ENCODE results near the gene TAAR2. TPM values are rescaled to one million over a fixed set of nuclear protein-coding genes. Genes with fewer than 3 reads are reported as not detected.
"Not testable (repeated sequence)": the region's sequence is repeated elsewhere in the genome, so short reads cannot be mapped to it uniquely, and the experiment has no call there.

The TAAR2 gene
- total RNA-seq, 6 experiments from 2014 or later = not detected

GRCh38 chr6:132611616-132612015 lies 12.5 kb downstream of the TAAR2 start:
- Histone ChIP-seq H3K27me3 (no peaks in the 10 kb centered on the region), H3K36me3 (no peaks in the 10 kb centered on the region), H3K27ac (peak overlapping the region in 1 of 3 donors; percentile 45), H3K4me1 (peaks cover 0 to 5% (median 4%) of the 10 kb centered on the region in 4 donors), H3K4me3 (no peak overlapping the region), H3K9me3 (no peaks in the 10 kb centered on the region)
- no peak for DNase-seq
- no peak for ATAC-seq
- WGBS (ENCODE audit: insufficient coverage, low coverage, low lambda C conversion rate, missing lambda C conversion rate) = 90% methylated on average over 2 of the region's 2 CpGs
- intact Hi-C loops (cut with DNase I) = no loop called here
- TF ChIP-seq CTCF (IDR thresholded peaks at IDR 0.05) (no peak), POLR2A (IDR thresholded peaks at IDR 0.05) (no peak)

DNA sequence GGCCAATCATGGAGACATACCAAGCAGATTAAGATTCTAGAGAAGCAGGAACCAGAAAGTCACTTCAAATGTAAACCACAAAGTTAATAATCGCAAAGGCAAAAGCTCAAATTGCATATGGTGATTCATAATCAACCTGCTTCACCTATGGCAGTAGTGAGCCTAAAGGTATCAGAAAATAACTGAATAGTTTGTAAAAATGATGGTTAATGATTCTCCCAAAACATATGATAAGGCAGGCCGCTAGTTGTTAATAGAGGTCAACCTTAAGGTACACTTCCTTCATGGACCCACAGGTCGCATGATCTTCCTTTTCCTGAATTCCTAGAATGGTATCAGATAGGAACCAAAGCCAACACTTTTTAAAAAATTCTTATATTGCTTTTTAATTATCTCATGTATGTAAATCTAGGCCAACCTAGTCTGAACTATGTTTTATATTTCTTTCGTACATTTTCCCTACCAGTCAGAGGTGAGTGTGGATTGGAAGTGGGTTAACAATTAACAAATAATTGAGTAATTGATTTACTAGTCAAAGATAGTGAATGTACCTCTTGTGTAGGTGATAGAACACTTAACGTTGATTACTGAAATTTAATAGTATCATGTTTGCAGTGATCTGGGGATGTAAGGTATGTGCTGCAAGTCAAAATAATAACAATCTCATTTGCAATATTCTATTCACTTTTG lies 16.4 kb downstream of the TAAR2 start:
- Histone ChIP-seq H3K27me3 (no peaks in the 10 kb centered on the region), H3K27ac (peak overlapping the region; percentile 45 to 62 (median 47)), H3K4me1 (peaks cover 0 to 4% (median 4%) of the 10 kb centered on the region in 4 donors), H3K4me3 (no peak overlapping the region), H3K36me3 (no peaks in the 10 kb centered on the region), H3K9me3 (no peaks in the 10 kb centered on the region)
- TF ChIP-seq CTCF (IDR thresholded peaks at IDR 0.05) (no peak), POLR2A (IDR thresholded peaks at IDR 0.05) (no peak)
- intact Hi-C loops (cut with DNase I) = no loop called here
- ATAC-seq (peak; percentile 53 to 77 (median 70)), DNase-seq (no peak)
- 32% methylated on average over 5 of the region's 5 CpGs for WGBS (ENCODE audit: insufficient coverage, low coverage, low lambda C conversion rate, missing lambda C conversion rate)

DNA sequence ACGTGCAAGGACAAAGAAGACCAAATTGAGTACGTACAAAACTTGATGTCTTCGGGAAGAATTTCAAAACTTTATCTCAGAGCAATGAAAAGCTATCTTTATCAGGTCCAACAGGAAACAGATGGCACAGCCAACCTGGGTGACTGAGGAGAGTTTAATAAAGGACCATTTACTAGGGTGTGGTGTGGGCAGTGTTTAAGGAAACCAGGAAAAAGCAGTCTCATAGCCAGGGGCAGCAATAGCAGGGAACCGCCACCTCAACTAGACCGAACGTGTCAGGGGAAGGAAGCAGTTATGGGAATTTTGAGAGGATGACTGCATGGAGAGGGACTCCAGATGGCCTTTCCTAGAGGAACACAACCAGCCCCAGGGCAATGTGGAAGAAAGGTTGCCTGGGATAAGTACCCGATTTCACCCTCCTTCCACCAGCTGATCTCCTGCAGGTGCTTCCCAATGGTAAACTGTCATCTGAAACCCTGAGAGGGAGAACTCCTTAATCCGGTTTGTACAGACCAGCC lies 19.4 kb downstream of the TAAR2 start:
- no peak for ATAC-seq
- intact Hi-C loops (cut with DNase I) = no loop called here
- H3K4me3 ChIP-seq = no peak overlapping the region
- no peak overlapping the region for H3K27ac ChIP-seq
- H3K36me3 ChIP-seq = no peaks in the 10 kb centered on the region
- H3K9me3 ChIP-seq = no peaks in the 10 kb centered on the region
- H3K4me1 ChIP-seq = peaks cover 0 to 4% (median 0%) of the 10 kb centered on the region in 4 donors
- H3K27me3 ChIP-seq = no peaks in the 10 kb centered on the region
- DNase-seq = no peak
- no peak for TF ChIP-seq CTCF (IDR thresholded peaks at IDR 0.05)
- 84% methylated on average over 7 of the region's 8 CpGs for WGBS (ENCODE audit: insufficient coverage, low coverage, low lambda C conversion rate, missing lambda C conversion rate)

DNA sequence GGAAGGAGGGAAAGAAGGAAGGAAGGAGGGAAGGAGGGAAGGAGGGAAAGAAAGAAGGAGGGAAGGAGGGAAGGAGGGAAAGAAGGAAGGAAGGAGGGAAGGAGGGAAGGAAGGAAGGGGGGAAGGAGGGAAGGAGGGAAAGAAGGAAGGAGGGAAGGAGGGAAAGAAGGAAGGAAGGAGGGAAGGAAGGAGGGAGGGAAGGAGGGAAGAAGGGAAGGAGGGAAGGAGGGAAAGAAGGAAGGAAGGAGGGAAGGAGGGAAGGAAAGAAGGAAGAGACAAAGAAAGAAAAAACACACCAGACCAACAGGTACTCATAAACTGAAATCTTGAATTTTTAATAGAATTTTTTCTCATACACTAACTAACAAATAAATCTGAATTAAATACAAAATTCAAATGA lies 23.2 kb downstream of the TAAR2 start:
- intact Hi-C loops (cut with DNase I); ATAC-seq; H3K27me3 ChIP-seq; H3K36me3 ChIP-seq; H3K4me3 ChIP-seq; H3K9me3 ChIP-seq; H3K27ac ChIP-seq; DNase-seq: not testable (repeated sequence)
- H3K4me1 ChIP-seq = peaks cover 0 to 14% (median 2%) of the 10 kb centered on the region in 4 donors

- H3K27me3 ChIP-seq = no peaks in the 10 kb centered on the region
- WGBS (ENCODE audit: insufficient coverage, low coverage, low lambda C conversion rate, missing lambda C conversion rate) = 19% methylated on average over 3 of the region's 3 CpGs
- TF ChIP-seq POLR2A (IDR thresholded peaks at IDR 0.05) (no peak), CTCF (IDR thresholded peaks at IDR 0.05) (peak; percentile 49 to 59 (median 54))
- intact Hi-C loops (cut with DNase I) = no loop called here
- H3K36me3 ChIP-seq = no peaks in the 10 kb centered on the region
- peaks cover 0 to 14% (median 2%) of the 10 kb centered on the region in 4 donors for H3K4me1 ChIP-seq
- no peaks in the 10 kb centered on the region for H3K9me3 ChIP-seq
- ATAC-seq (peak; percentile 94 to 96 (median 96)), DNase-seq (peak in 2 of 3 donors; percentile 35 to 60)
- no peak overlapping the region for H3K4me3 ChIP-seq
- H3K27ac ChIP-seq = peak overlapping the region in 1 of 3 donors; percentile 24
Observed at GRCh38 chr6:132598473-132598872, 25.6 kb downstream of the TAAR2 start.

Data from right lobe of liver (tissue), 6 donors.